H1 (cell line): ENCODE data around the gene CEBPB. TPM values are rescaled to one million over a fixed set of nuclear protein-coding genes. Genes with fewer than 3 reads are reported as not detected.

Experiments used
- EP300 ChIP-seq, 2 experiments: IDR thresholded peaks; 1 replicate in 1 of 2; 2 replicates in 1 of 2; pipeline ENCODE4 v1.6.1; 2011 to 2012; ENCODE audit warnings: low read depth in 2 of 2, low read length in 2 of 2, mild to moderate bottlenecking in 2 of 2, borderline replicate concordance in 1 of 2, inconsistent platforms in 1 of 2, moderate library complexity in 1 of 2
- HDAC2 ChIP-seq, 2 experiments: fragments of 300-600 bp in 1 of 2; sonication (generic) in 1 of 2; IDR thresholded peaks; 2 replicates each; pipeline ENCODE4 v1.6.1; 2011 to 2012; ENCODE audit warnings: low read depth in 2 of 2, low read length in 2 of 2, mild to moderate bottlenecking in 2 of 2, moderate library complexity in 2 of 2, borderline replicate concordance in 1 of 2, inconsistent platforms in 1 of 2
- PHF8 ChIP-seq: fragments of 200-600 bp; sonication (generic); conservative IDR thresholded peaks from 2 replicates; pipeline ENCODE4 v1.7.1; 2012; ENCODE audit warnings: low read depth, mild to moderate bottlenecking, inconsistent platforms, low read length, moderate library complexity
- POLR2AphosphoS5 ChIP-seq: IDR thresholded peaks from 2 replicates; pipeline ENCODE4 v1.6.1; 2011; ENCODE audit warnings: low read depth, low read length
- POU5F1 ChIP-seq: IDR thresholded peaks from 2 replicates; pipeline ENCODE4 v1.6.1; 2011; ENCODE audit warnings: low read depth, mild to moderate bottlenecking, low read length, moderate library complexity
- TAF1 ChIP-seq: IDR thresholded peaks from 2 replicates; pipeline ENCODE4 v1.6.1; 2011; ENCODE audit warnings: mild to moderate bottlenecking, low read depth, low read length
- ZNF274 ChIP-seq: IDR thresholded peaks from 2 replicates; pipeline ENCODE4 v1.7.0; 2012; ENCODE audit warnings: low read length, borderline replicate concordance; ENCODE audit errors: extremely low read depth
- polyA plus RNA-seq, 7 experiments: library from polyadenylated mRNA; depleted of rRNA in 3 of 7; stranded (reverse) in 5 of 7; unstranded in 2 of 7; fragments of >200 nt in 5 of 7; fragments of 200-250 nt in 2 of 7; gene quantifications; 1 replicate in 5 of 7; 2 replicates in 1 of 7; 4 replicates in 1 of 7; pipeline versions ENCODE4 v1.2.1 to v1.2.3, GENCODE V29; 2011 to 2013; ENCODE audit warnings: missing spikeins in 2 of 7, mixed read lengths in 2 of 7
- total RNA-seq: library from RNA; stranded (reverse); fragmentation: NEBNext Ultra II Directional; extraction: Animal tissue kit (Norgen Biotek cat#: 25700); gene quantifications from 2 replicates; pipeline ENCODE4 v1.2.1, GENCODE V29; 2021

Gene CEBPB
- total and polyA plus RNA-seq, 2 of the 8 experiments (the other 6 are each of a cell fraction or from before 2014, with no cell fraction given), result 7.1 to 24.1 TPM

GRCh38 chr20:50217207-50217949, 26.7 kb downstream of the CEBPB start (continued):
- TF ChIP-seq TAF1 (no peak), POLR2AphosphoS5 (no peak), POU5F1 (no peak), PHF8 (no peak), HDAC2 (IDR thresholded peaks at IDR 0.05; ENCODE audit: borderline replicate concordance in 1 of 2, low read depth in 2 of 2, low read length in 2 of 2) (no peak), EP300 (IDR thresholded peaks at IDR 0.05; ENCODE audit: borderline replicate concordance in 1 of 2, low read depth in 2 of 2, low read length in 2 of 2) (no peak), ZNF274 (no peak)
